GM12878 (cell line): Measurements from ENCODE around the gene FNIP1.

Source experiments
- JUNB ChIP-seq: IDR thresholded peaks from 2 replicates; pipeline ENCODE4 v1.6.1; 2016; ENCODE audit warnings: antibody characterized with exemption, mild to moderate bottlenecking
- NFIC ChIP-seq: IDR thresholded peaks from 2 replicates; pipeline ENCODE4 v1.6.1; 2012; ENCODE audit warnings: low read depth, mild to moderate bottlenecking, inconsistent platforms, low read length, moderate library complexity
- YY1 ChIP-seq: IDR thresholded peaks from 2 replicates; pipeline ENCODE4 v1.6.1; 2011; ENCODE audit warnings: low read depth, mild to moderate bottlenecking, low read length
- ZSCAN29 ChIP-seq: fragments of 450-650 bp; IDR thresholded peaks from 2 replicates; pipeline ENCODE4 v1.6.1; 2017; ENCODE audit warnings: mild to moderate bottlenecking, moderate library complexity
- TF ChIP-seq, protein P1 (sequence below), 3 experiments: IDR thresholded peaks in 2 of 3; conservative IDR thresholded peaks in 1 of 3; 2 replicates each; pipeline ENCODE4 v1.5.1; 2011; ENCODE audit warnings: low read depth in 3 of 3, low read length in 3 of 3, mild to moderate bottlenecking in 3 of 3, control low read depth in 2 of 3, moderate library complexity in 2 of 3, inconsistent platforms in 1 of 3, mixed read lengths in 1 of 3; ENCODE audit not compliant: control insufficient read depth in 2 of 3, insufficient read depth in 1 of 3; ENCODE audit errors: extremely low read depth in 1 of 3

DNA sequence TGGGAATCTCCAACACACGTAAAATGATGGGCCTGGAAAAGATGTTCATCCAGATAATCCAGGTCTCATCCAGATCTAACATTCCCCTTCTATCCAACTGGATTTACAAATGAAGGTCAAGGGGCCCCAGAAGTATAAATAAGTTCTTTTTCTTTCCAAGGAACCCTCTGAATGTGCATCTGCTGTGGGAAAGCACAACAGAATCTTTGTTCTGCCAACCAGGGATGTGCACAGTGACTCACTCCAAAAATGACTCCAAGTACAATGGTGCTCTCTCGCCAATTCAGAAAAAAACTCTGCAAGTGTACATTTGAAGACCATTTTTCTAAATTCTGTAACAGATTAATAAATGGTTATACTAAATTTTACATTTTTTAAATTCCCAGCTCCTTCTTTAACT is 174.2 kb downstream of the FNIP1 start:
- TF ChIP-seq, protein P1, sequence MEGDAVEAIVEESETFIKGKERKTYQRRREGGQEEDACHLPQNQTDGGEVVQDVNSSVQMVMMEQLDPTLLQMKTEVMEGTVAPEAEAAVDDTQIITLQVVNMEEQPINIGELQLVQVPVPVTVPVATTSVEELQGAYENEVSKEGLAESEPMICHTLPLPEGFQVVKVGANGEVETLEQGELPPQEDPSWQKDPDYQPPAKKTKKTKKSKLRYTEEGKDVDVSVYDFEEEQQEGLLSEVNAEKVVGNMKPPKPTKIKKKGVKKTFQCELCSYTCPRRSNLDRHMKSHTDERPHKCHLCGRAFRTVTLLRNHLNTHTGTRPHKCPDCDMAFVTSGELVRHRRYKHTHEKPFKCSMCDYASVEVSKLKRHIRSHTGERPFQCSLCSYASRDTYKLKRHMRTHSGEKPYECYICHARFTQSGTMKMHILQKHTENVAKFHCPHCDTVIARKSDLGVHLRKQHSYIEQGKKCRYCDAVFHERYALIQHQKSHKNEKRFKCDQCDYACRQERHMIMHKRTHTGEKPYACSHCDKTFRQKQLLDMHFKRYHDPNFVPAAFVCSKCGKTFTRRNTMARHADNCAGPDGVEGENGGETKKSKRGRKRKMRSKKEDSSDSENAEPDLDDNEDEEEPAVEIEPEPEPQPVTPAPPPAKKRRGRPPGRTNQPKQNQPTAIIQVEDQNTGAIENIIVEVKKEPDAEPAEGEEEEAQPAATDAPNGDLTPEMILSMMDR (IDR thresholded peaks at IDR 0.05 in 2 of 3, conservative IDR thresholded peaks at IDR 0.05 in 1 of 3; ENCODE audit: control insufficient read depth in 2 of 3, extremely low read depth in 1 of 3, insufficient read depth in 1 of 3, low read depth in 3 of 3, low read length in 3 of 3) = no peak
- TF ChIP-seq ZSCAN29 (no peak), JUNB (no peak), NFIC (no peak), YY1 (no peak)
